GM21390 (cell line): Measurements from ENCODE around the gene KLF17.

Source experiments
- ATAC-seq: cut with Tn5 transposase; IDR thresholded peaks from one replicate; pipeline ENCODE4 v1.9.1; 2021; ENCODE audit not compliant: unreplicated experiment

Gene KLF17, protein sequence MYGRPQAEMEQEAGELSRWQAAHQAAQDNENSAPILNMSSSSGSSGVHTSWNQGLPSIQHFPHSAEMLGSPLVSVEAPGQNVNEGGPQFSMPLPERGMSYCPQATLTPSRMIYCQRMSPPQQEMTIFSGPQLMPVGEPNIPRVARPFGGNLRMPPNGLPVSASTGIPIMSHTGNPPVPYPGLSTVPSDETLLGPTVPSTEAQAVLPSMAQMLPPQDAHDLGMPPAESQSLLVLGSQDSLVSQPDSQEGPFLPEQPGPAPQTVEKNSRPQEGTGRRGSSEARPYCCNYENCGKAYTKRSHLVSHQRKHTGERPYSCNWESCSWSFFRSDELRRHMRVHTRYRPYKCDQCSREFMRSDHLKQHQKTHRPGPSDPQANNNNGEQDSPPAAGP

DNA sequence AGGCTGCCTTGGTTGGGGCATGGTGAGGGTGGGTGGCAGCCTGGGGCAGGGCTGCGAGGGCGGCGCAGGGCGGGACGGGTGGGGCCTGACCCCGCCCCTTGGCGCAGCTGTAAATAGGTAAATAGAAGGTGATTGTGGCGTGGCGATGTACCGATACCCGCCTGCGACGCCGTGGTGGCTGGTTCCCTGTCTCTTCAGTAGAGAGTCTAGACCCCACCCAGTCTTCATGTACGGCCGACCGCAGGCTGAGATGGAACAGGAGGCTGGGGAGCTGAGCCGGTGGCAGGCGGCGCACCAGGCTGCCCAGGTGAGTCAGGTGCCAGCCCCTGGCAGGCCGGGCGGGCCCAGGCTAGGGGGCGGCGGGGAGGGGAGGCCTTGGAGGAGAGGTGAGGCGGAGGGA, at the start of gene KLF17:
Gene KLF17, plus strand, starts transcription at position 140 of the 400 bp plus-strand sequence. Its CDS starts 87 bp downstream, at position 227.
- ATAC-seq: no peak

DNA sequence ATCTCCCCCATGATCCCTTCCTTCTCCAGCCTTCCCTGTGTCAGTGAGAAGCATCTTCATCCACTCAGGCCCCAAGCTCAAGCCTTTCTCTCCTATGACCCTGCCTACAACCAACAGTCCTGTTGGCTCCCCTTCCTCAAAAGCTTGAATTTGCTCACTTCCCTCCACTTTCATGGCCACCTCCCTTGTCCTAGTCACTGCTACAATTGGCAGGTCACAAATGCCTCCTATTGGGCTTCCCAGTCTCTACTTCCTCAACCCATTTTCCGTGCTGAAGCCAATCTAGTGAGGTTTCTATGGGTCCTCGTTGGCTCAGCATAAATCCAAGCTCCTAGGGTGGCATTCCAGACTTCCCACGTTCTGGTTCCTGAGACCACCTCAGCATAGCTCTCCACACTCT, 47.2 kb upstream of the KLF17 start:
- no peak for ATAC-seq

DNA sequence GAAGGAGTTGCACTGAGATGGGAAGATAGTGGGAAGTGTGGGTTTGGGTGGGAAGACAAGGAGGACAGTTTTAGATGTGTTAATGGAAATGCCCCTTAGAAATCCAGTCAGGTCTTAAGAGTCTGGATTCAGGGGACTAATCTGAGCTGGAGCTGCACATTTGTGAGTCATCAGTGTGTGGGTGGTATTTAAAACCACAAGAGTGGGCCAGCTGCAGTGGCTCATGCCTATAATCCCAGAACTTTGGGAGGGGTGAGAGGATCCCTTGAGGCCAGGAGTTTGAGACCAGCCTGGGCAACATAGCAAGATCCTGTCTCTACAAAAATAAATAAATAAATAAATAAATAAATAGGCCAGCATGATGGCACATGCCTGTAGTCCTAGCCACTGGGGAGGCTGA, 46.4 kb upstream of the KLF17 start:
- no peak for ATAC-seq

DNA sequence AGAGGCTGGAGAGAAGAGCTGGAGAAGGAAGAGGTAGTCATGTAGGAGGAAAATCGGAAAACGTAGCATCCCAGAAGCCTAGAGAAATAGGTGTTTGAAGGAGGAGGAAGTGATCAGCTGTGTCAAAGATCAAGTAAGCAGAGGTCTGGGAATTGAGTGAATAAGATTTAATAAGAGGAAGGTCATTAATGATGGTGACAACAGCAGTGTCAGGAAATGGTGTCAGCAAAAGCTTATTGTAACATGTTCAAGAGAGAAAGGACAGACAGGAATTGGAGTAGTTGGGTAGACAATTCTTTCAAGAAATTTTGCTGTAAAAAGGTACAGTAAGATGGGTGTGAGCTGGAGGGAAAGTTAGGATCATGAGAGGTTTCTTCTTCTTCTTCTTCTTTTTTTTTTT, 45.8 kb upstream of the KLF17 start:
- ATAC-seq: no peak

DNA sequence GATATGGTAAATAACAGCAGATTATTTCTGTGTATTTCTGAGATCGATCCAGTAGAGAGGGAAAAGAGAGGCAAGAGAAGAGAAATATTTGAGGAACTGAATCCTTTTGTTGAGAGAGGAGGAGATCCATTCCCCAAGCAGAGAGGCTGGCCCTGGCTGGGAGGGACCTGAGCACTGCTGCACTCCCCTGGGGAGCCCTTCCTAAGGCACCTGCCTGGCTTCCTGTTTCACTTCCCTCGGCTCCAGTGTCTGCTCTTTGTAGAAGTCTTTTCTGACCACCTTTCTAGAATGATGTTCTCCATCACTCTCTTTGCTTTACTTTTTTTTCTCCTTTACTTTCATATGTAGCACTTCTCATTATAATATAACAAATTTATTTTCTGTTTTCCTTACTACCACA, 45.1 kb upstream of the KLF17 start:
- ATAC-seq: no peak

DNA sequence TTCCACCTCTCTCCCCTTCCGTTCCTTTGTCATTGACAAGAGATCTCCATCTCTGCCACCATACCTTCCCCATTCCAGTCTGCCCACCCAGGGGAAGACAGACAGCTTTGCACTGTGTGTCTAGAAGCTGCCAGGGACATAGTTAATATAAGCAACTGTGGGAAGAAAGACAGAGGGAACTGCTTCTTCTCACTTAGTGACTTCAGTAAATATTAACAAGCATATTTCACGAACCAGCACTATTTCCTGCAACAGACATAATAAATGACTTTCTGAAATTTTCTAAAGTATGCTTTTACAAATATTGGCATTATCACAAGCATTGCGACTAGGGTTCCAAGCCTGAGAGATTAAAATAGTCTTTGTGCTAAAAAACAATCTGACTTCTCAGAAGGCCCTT, 44.2 kb upstream of the KLF17 start:
- ATAC-seq: no peak

DNA sequence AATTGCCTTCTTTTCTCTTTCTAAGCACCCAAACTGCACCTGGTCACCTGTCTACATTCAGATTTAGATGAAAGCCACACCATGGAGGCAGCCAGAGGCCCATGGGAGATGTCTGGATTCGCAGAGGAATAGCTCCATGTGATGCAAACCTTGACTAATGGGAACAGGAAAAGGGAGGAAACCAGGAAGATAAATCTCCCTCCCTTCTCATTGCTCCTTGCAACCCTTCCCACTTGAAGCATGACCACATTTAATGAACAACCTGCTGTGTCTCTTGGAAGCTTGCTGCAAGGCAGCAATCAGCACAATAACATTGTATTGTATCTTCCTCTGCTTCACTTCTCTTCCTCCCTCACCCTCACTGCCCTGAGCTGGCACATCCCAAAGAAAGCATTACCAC, 42.6 kb upstream of the KLF17 start:
- no peak for ATAC-seq

DNA sequence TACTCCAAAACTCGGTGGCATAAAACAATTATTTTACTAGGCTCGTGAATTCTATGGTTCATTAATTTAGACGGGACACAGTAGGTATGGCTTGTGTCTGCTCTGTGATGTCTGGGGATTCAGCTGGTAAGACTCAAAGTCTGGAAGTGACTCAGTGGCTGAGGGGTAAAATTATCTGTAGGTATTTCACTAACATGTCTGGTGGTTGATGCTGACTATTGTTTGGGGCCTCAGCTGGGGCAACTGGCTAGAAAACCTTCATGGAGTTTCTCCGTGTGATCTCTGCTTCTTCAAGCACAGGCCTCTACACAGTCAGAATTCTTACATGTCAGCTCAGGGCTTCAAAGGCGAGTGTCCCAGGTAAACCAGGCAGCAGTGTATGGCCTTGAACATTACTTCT, 41.2 kb upstream of the KLF17 start:
- no peak for ATAC-seq

DNA sequence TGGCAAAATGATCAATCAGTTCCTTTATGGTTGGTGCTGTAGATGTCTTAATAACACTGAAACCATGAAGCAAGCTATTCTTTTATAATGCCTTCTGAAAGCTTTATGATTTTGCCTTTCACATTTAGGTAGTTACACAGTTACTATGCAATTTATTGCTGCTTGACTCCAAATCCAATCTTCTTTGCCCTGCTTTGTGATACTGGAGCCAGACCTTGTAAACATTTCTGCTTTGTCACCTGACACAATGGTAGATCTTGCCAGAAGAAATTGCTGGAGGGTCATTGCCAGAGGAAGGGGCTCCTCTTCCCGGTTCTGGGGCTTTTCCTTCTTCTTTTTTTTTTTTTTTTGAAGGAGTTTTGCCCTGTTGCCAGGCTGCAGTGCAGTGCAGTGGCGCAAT, 40.5 kb upstream of the KLF17 start:
- ATAC-seq: no peak

DNA sequence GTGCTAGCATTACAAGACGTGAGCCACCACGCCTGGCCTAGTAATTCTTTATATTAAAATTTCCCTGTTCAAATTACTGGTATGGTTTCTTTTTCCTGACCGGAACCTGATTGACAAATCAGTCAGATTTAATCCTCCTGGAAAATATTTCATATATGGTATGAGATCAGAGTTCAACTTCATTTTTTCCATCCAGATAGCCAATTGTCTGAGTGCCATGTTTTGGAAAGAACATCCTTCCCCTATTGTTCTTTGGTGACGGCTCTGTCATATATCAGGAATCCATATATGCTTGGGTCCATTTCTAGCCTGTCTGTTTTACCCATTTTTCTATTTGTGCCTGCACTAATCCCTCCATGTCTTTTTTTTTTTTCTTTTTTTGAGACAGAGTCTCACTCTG, 39.1 kb upstream of the KLF17 start:
- ATAC-seq: no peak

DNA sequence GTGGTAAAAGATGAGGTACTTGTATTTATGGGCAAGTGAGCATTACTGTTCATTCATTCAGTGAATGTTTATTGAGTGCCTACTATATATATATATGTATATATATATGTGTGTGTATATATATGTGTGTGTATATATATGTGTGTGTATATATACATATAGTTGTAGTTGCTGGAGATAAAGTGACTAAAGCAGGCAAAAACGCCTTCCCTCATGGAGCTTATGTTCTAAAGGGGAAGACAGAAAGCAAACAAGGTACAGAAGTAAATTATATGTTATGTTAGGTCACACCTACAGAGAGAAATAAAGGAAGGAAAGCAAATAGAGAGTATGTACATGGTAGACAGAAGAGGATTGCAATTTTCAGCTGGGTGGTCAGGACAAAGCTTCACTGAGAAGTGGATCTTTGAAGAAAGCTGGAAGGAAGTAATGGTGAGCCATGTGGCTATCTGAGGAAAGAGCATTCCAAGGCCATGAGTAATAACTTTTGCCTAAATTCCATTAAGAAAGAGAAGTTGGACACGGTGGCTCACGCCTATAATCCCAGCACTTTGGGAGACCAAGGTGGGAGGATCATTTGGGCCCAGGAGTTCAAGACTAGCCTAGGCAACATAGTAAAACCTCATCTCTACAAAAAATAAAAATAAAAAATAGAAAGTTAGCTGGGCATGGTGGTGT, 33.5 kb upstream of the KLF17 start:
- no peak for ATAC-seq

DNA sequence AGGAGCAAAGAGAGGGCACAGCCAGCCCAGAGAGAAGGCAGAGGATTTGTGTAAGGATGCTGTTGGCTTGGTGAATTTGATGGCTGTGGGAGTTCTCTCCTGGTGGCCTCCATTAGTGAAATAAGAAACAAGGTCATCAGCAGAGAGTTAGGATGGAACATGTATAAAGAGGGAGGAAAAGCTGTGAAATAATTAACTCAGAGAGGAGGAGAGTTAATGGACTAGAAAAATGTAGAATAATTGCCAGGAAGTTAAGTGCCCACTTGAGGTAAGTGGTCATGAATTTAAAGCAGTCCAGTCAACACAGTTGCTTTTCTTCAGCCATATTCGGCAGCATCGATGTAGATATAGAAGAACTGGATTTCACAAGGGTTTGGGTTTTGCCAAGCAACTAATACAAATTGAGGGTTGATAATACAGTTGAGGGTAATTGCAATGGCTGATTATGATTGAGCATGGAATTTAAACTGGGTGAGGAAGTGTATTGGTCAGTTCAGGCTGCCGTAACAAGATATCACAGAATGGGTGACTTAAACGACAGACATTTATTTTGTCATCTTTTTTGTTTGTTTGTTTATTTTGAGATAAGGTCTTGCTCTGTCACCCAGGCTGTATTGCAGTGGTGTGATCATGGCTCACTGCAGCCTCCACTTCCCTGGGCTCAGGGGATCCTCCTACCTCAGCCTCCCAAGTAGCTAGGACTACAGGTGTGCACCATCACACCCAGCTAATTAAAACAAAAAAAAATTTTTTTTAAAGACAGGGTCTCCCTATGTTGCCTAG, 31.7 kb upstream of the KLF17 start:
- no peak for ATAC-seq

DNA sequence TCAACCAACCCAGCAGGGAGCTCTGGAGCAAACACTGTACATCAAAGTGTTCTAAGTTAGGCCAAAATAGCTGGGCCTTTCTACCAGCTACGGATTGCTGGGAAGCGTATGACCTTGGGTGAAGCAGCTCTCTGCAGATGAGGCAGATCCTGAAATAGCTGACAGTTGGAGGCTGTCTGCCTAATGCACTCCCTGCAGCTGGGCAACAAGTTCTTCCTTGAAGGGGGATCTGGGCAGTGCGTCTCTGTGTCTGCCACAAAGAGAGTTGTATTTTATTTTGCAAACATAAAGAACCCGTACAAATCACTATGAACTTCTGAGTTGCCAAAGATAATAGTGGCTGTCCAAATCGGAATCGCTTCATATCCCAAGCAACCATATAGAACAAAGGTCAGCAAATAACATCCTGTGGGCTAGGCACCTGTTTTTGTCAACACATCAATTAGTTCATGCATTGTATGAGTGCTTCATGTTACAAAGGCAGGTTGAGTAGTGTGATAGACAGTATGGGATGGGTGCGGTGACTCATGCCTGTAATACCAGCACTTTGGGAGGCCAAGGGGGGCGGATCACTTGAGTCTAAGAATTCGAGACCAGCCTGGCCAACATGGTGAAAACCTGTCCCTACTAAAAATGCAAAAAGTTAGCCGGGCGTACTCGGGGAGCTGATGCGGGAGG, 29.1 kb upstream of the KLF17 start:
- ATAC-seq: no peak

DNA sequence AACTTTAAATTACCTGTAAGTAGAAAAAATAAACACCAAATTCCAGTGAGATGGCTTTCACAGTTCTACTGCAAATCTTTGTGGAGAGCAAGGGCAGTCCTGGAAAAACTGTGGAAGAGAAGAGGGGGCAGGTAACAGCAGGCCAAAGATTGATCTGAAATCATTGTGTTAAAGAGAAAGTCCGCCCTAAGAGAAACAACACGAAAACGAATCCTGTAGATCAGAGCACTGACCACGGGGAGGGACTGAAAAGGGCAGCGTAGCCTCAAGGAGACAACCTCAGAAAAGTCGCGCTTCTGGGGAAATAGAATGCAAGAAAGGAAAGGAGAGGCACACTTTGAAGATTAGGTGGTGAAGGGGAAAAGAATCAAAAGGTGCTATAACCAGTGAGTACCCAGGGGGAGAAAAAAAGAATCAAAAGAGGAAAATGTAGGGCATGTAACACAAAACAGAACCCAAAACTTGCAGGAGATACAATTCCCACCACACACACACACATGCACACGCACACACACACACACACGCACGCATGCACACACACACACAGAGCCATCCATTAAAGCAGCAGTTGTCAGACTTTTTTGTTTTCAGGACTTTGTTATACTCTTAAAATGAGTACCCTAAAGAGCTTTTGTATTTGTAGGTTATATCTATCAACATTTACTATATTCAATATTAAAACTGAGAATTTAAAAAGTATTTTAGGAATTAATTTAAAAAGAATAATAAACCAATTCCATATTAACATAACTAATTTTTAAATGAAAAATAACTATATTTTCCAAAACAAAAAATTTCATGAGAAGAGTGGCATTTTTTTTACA, 28.0 kb upstream of the KLF17 start:
- no peak for ATAC-seq

DNA sequence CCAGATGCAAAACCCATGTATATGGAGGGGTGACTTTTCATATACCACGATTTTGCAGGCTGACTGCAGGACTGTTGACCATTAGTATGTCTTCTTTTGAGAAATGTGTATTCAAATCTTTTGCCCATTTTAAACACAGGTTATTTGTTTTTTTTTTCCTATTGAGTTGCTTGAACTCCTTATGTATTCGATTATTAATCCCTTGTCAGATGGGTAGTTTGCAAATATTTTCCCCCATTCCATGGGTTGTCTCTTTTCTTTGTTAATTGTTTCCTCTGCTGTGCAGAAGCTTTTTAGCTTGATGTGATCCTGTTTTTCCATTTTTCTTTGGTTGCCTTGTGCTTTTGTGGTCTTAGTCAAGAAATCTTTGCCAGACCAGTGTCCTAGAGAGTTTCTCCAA, 24.6 kb upstream of the KLF17 start:
- ATAC-seq: no peak

DNA sequence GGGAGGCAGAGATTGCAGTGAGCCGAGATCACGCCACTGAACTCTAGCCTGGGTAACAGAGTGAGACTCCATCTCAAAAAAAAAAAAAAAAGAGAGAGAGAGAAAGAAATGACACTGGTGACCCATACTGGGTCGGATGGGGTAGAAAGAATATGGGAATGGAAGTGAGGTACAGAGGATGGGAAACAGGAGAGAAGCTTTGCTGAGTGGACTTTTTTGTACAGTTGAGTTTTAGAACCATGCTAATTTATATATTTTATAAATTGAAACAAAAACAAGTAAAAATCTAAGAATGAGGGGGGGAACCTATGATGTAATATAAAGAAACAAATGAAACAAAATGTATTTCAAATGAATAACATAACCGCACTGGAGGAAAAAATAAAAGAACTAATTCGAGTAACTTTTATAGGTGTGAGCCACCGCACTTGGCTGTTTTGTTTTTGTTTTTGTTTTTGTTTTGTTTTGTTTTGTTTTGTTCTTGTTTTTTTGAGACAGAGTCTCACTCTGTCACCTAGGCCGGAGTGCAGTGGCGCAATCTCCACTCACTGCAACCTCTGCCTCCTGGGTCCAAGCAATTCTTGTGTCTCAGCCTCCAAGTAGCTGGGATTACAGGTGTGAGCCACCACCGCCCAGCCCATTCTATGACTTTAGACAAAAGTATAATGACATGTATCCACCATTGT, 18.3 kb upstream of the KLF17 start:
- ATAC-seq: no peak

DNA sequence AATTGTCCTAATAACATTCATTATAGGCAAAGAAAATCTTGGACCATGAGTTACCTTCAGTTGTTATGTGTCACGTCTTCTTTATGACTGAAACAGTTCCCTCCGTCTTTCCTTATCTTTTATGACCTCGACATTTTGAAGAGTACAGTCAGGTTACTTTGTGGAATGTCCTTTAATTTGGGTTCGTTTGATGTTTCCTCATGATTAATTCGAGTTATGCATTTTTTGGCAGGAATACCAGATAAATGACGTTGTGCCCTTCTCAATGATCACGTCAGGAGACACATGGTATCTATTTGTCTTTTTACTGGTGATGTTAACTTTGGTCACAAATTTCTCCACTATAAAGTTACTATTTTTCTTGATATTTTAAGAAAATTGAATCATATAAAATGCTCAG, 17.3 kb upstream of the KLF17 start:
- no peak for ATAC-seq

DNA sequence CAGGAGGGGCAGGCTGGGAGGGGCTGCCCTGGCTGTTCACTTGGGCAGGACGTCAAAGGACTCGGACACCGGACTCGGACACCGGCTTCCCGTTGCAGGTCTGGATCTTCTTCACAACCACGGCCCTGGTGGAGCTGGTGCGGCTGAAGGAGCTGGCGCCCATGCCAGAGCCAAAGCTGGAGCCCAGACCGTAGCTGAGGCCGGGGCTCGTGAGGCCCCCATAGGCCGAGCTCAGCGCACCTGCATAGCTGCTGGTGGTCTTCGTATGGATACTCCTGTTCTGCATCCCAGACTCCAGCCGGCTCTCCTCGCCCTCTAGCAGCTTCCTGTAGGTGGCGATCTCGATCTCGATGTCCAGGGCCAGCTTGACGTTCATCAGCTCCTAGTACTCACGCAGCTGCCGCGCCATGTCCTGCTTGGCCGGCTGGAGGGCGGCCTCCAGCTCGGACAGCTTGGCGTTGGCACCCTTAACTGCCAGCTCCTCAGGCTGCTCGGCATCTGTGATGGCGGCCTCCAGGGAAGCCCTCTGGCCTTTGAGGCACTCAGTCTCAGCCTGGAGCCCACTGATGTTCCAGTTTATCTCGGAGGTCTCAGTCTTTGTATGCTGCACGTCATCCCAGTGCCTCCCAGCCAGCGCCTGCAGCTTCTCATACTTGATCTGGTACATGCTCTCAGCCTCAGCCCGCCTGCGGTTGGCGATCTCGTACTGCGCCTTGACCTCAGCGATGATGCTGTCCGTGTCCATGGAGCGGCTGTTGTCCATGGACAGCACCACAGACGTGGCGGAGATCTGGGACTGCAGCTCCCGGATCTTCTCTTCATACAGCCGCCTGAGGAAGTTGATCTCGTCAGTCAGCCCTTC, 15.1 kb upstream of the KLF17 start:
- no peak for ATAC-seq

DNA sequence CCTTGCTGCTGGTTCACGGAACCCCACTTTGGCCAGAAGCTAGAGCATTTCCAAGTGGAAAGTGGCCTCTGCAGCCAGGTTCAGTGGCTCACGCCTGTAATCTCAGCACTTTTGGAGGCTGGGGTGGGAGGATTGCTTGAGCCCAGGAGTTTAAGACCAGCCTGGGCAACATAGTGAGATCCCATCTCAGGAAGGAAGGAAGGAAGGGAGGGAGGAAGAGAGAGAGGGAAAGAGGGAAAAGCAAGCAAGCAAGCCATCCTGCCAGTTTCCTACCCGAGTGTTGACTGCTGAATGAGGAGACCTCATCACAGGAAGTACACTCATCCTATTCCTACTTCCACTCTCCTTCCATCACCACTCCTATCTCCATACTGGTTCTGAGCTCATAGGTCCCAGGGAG, 12.8 kb upstream of the KLF17 start:
- ATAC-seq: no peak
